Non-pigmented ciliary epithelial cell (primary cell): ENCODE measurements around the gene GALNT17.

ENCODE experiments used
- DNase-seq: peaks from one replicate; pipeline ENCODE4 v3.0.0-alpha.2; 2010; ENCODE audit warnings: low read depth

Gene GALNT17

DNA sequence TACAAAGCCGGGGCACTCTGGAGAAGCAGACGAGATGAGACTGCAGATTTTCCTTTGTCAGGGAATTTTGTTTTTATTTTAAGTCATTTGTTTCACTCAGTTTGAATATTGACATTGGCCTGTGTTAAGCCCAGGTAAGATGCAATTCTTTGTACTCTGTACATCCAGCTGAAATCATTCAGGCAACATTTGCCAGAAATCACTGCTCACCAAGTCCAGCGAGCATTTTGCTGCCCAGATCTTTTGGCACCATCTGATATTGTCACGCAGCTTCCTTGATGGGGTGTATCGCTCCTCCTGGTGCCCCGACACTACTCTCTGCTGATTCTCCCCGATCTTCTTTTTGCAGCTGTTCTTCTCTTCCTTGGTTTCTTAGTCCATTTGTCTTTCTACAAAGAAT lies 261.7 kb downstream of the GALNT17 start:
- DNase-seq: no peak

DNA sequence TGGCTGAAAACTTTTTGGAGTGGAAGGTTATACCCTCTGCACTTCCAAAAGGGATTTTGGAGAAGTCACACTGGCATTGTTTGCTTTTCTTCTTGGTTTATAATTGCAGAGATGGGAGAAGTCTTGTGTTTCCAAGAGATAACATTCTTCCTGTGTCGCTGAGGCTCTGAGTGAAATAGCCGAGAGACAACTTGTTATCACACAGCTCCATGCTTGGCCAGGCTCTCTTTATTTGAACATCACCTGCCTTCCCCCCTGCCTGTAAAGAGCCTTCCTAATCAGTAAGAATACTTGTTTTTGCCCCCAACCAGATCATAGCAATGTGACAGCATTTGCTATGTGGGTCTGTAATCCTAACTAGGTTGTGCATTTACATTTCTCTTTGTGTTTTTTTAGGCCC lies 270.7 kb downstream of the GALNT17 start:
- DNase-seq: no peak

DNA sequence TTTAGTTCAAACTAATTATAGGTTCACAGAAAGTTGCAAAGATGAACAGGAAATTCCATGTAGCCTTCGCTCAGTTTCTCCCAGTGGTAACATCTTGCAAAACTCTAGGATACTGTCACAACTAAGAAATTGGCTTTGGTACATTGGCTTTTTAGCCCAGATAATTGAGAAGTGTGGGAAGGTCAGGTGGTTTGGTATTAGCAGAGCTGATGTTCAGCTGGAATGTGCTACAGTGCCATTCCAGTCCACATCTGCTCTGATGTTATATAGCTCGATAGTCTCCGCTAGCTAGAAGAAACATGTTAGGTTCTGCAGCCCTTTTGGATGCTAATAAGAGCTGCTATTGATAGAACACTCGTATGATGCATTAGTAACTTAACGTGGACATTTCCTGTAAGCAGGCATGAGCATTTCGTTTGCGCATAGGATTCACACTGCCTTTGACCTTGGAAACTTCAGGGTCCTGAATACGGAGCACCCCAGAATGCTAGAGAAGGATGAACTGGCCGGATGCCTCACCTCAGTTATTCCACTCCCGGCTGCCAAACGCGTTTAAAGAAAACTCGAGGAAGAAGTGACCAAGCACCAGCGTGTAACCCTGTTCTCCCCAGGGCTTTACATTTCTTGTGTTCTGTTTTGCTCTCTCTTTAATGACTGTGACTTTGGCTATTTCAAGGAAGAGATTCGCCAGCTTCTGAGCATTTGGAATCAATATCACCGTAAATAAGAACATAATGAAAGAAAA lies 271.4 kb downstream of the GALNT17 start:
- DNase-seq: no peak

DNA sequence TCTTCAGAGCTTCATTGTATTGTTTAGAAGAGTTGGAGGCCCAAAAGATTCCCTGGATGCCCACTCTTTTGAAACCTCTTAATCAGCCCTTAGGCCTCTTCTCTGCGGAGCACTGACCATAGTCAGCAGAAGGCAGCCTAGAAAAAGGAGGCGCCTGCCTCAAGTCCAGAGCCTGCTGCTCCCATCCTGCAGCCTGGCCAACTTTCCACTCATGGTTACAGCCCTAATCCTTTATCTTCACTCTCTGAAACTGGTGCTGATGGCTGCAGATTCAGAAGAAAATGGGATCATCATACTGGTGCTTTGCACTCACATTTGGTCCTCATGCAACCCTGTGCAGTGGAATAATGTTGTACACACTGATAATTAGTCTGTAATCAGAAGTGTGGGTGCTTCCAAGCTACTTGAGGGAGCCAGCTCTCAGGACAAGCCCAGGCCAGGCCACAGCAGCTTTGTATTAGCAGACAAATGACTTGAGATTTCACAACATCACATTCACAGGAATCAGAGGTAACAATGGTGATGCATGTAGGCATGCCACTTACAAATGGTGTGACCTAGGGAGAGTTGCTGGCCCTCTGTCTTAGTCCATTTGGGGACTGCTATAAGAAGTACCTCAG lies 272.9 kb downstream of the GALNT17 start:
- no peak for DNase-seq

DNA sequence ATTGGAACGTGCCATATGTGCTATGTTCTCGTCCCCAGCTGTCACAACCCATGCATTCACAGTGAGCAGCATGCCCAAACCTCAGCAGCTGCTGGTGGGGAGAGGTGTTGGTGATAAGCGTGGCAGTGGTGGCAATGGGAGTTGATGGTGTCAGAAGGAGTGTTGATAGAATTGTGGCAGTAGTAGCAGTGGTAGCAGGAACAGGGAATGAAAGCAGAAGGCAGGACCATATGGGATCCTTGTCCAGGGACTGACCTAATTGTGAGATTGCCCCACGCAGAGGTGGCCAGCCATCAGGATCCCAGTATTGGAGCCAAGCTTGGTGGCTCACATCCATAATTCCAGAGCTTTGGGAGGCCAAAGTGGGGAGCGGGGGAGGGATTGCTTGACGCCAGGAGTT lies 276.3 kb downstream of the GALNT17 start:
- DNase-seq: no peak

DNA sequence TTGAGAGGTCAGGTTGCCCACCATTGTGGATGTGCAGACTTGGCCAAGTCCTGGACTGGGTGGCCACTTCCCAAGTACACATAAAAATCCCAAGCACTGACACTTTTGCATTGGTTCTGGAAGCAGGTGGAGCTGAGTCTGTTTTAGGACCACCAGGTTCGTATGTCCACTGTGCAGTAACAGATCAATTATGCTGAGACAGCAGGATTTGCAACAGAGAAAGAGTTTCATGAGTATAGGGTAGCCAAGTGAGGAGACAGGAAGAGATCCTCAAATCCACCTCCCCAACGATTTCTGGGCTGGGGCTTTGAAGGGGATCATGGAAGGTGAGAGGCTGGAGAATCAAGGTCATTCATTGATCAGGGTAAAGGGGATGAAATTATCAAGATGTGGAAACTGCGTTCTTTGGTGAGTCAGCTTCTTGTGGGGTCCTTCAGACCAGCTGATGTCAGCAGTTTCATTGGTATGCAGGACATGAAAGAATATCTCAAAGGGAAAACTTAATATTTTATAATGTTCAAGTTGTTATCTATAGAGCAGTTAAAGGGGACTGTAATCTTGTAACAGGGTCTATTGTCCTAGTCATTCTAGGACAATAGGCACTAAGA lies 277.7 kb downstream of the GALNT17 start:
- DNase-seq: no peak

DNA sequence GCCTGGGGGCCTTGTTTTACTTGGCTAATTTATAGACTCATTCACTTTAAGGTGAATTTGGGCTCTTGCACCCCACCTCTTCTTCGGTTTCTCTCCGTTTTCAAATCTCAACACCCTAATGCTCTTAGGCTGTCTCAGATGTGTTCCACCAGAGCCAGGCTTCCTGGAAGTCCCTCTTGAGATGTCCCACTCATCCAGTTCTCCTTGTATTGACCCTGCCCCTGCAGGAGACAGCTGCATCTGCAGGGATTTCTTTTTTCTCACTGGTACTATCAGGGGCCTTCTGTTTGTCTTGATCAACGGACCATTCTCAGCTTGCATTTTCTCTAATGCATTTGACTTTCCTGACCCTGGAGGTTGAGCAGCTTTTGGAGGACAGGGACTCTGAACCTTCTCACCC lies 279.5 kb downstream of the GALNT17 start:
- no peak for DNase-seq

DNA sequence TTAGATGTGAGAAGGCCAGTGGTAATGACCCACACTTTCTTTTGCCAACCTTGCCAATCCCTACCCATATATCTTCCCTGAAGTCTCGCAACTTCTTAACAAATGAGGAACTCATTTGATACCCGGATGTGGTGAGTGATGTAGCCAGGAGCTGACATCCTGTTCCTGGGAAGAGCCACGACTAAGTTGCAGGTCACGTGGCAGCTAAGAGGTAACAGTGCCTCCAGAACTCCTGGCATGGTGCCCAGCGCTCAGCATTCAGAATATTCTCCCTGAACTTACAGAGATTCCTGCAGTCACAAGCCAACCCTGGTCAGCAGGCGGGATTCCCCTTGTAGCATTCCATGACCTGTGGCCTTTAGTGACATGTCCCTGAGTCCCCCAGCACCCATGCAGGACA lies 282.5 kb downstream of the GALNT17 start:
- DNase-seq: no peak

DNA sequence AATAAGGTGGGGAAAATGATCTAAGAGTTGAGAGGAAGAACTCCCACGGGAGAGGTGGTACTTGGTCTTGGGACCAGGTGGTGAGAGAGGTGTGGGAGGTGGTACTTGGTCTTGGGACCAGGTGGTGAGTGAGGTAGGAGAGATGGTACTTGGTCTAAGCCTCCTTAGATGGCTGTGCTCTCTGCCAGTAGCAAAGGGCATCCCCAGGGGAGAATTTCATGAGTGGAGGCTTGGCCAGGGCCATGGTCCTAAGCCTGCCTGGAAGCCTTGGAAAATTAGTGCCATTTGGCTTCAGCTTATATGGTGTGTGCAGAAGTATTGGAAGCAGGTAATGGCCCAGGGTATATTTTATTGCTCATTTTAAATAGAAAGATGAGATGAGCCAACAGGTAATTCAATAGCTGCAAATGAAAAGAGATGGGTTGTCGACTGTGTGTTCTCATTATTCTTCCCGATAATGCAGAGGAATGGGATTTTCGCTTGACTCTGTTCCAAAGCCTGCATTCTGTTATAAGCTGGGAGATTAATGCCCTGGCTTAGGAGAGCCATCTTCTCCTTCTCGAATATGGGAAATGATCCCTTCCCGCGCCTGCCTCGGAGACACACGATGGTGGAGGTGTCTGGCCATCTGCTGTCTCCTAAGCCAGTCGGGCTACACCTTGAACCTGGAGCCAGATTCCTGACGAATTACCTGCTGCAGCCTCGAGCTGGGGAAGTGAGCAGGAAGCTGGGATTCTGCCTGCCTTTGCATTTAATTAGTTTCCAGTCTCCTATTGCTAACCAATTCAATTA lies 287.8 kb downstream of the GALNT17 start:
- DNase-seq: no peak

DNA sequence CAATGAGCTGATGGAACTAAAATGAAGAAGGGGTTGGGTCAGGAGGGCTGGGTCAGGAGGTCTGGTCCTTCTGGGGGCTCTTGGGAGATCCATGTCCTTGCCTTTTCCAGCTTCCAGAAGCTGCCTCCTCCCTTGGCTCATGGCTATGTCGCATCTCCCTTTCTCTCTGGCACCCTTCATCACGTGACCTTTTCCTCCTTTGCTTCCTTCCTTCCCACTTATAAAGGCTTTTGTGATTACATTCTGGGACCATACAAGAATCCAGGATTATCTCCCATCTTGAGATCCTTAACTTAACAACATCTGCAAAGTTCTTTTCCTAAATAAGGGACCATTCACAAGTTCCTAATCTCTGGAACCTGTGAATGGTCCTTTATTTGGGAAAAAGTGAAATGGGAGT lies 290.2 kb downstream of the GALNT17 start:
- DNase-seq: no peak

DNA sequence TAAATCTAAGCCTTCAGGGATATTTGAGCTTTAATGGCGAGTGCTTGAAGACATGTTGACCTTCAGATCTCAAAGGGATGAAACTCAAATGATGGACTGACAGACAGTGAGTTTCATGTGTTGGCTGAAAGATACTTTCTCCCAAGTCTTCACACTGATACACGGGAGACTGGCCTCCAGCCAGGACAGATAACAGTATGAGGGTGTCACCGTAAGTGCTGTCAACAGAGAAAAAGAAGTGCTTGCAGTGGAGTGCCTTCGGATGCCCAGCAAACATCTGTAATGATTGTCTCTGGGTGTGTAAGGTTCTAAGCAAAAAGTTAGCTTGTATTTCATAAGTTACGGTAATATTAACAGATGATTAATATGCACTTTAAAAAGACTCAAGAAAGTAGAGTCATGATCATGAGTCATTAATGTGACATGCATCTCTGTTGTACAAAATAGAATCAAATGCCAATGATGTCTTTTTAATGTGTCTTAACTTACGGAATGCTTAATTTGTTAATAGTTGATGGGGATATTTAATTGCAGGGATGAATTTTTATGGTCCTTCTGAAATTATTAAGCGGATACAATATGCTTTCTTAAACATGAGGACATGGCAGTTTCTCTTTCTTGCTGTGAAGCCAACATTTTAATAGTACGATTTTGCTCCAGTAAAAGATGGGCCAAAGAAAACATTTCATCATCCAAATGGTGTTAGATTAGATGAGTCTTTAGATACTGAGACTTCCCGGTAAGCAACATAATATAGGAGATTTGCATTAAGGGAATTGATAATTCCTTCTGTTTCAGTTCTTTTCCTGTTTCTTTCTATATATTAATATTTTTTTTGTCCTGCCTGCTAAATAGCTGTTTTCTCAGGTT lies 292.5 kb downstream of the GALNT17 start:
- no peak for DNase-seq

DNA sequence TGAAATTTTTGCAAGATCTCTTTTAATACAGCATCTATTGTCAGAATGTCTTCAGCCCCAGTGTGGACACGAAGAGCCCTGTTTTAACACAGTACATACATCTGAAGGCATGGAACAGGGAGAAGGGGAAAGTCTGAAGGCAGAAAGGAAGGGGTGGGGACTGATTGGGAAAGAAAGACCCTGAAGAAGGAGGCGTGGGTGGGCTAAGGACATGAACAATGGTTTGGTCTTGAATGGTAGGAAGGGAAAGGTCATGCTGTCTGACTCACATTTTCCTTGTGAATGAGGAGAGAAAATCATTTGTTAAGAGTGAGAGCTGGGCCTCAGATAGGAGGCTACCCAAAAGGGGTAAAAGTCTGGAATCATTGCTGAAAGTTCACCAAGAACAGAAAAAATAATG lies 297.1 kb downstream of the GALNT17 start:
- no peak for DNase-seq

DNA sequence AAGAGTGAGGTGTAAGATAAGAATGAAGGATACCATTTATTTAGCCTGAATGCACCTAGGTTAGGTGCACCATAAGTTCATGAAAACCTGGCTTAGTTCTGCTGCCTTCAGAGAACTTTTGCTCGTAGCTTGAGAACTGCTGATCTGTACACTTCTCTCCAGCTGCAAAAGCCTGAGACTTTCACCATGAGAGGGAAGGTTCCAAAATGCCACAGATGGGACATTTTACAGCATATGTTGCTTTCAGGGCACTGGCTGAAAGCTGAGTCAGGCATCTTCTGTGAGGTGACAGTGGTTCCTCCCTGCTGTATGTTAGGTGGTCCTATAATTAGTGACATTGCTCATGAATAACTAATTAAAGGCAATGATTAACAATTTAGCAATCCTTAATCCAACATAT lies 298.3 kb downstream of the GALNT17 start:
- no peak for DNase-seq

DNA sequence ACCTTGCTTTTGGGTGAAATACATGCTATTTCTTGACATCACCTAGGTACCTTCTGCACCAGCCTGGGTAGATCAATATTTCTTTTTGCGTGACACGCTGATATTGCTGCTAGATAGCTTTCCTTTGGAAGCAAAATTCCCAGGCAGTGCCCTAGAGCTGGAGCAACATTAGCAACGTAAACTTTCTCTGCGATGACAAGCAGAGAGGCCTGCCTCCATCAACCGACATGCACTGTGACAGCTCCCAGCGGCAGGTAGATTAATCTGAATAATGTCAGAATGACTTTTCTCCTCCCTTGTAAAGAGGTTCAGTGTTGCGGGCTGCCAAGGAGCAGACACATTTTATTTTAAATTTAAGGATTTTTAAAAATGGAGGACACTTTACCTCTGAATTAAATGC lies 307.4 kb downstream of the GALNT17 start:
- no peak for DNase-seq

DNA sequence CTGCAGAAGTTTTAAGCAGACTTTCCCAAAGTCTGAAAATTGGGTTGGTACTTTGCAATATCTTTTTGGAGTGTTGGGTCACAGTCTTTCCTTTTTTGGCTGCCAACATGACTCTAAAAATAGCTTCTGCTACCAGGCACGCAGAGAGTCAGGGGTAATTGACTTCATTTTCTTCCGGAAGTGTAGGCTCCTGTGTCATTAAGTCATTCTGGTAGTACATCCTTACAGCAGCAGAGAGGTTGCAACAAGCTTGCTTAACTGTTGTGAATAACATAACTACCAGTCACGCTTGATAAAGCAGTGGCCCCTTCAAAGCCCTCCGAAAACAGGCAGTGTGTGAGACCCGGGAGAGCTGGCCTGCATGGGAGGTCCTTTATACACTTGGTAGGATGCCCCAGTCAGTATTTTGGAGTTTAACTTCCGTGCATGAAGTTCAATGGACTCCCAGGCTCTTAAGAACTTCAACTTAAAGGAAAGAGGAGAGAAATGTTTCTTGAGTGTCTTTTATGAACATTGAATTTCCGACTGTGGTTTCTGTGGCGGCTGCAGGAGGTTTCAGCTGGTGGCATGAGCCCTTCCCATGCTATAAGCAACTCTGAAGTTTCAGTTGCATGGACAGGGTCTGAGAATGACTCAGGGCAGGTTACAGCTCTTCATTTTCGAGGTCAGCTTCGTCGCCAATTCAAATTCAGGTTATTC lies 310.7 kb downstream of the GALNT17 start:
- no peak for DNase-seq

DNA sequence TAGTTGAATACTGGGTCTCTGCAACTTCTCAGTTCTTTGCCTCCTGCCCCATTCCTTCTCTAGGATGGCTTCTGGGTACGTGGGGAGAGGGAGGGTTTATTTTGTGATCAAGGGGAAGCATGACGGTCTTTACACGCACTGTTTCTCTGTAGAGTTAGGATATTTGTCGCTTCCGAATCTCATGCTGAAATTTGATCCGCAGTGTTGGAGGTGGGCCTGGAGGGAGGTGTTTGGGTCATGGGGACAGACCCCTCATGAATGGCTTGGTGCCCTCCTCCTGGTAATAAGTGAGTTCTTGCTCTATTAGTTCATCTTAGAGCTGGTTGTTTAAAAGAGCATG lies 311.2 kb downstream of the GALNT17 start:
- DNase-seq: no peak

DNA sequence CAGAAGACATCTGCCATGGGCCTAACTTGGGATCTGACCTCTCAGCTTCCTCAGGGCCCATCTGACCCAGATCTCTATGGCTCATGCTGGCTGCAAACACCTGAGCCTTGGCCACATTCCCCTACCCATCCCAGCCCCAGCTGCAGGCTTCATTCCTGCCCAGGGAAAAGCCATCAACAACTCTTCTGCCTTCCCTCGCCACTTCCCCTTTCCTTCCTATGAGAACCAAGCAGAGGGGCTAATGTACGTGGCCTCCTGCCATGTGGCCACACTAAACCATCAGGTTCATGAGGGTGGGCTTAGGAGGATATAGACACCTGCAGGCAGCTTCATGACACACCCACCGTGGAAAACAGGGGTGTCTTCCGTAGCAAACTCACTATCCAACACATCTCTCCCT lies 312.2 kb downstream of the GALNT17 start:
- no peak for DNase-seq

DNA sequence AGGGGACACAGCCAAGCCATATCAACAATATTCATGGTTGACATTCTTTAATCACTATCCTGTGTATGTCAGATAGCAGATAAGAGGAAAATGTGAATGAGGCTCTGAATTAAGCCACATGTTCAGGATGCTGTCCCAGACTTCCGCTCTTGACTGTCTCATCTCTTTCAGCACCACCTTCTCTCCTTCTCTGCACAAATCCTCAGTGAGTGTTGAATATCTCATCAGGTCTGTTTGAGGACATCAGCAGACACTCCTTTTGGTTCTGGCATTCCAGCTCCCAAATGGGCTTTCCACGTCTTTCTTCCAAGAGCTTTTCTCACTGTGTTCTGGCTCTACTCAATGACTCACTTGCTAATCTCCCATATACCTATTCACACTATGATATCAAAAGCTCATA lies 321.7 kb downstream of the GALNT17 start:
- DNase-seq: no peak

DNA sequence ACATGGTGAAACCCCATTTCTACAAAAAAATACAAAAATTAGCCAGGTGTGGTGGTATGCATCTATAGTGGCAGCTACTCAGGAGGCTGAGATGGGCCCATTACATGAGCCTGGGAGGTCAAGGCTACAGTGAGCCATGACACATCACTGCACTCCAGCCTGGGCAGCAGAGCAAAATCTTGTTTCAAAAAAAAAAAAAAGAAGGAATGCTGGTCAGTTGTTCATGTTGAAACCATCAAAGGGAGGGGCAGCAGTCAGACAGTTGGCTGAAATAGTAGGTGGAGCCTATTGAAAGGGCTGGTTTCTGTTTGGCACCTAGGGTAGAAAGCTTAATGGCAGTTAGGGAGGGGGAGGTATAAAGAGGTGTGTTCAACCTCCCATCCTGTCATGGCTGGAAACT lies 323.0 kb downstream of the GALNT17 start:
- no peak for DNase-seq

DNA sequence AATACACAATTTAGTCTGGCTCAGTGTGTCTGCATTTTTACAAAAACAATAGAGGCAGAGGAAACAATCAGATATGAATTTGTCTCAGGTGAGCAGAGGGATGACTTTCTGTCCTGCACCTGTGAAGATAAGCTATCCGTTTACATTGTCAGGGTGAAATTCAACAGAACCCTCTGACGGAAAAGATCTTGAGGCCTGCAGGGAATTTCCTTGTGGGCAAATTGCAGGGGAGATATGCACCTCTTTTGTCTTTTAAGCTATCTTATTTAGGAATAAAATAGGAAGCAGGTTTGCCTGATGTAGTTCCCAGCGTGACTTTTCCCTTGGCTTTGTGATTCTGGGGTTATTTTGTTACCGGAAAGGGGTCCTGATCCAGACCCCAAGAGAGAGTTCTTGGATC lies 325.1 kb downstream of the GALNT17 start:
- DNase-seq: no peak

DNA sequence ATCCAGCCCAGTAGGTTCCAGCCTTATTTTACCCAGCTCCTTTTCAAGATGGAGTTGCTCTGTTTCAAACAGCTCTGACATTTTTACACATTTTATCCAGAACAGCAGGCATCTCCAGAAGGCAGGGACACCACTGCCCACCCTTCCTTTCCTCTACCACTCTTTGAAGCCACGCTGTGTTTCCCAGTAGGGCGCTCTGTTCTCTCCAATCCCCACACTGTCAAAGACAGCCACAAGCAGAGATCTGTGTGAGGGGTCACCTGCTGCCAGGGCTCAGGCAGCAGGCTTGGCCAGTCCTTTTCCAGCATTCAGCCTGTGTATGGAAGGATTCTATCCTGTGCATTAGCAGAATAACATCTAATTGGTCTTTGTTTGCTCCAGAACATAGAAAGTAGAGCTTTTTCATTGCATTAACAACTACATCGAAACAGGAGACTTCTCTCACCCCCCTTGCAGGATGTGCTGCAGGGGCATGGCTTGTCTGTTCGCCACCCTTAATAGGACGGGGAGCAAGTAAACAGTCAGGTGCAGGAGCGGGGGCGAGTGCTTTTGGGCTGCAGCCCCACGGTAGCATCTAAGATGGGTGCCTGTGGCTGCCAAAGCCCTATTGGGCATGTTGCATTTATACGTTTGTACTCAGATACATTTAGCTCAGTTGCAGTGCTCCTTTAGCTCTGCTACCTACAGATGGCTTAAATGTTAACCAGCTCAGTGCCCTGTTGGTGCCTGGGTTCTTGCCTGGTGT lies 326.1 kb downstream of the GALNT17 start:
- no peak for DNase-seq
